ENCODE data around the gene GADD45B.
A peak's percentile ranks its signal among the peaks of the same experiment; 100 is the strongest.

DNA sequence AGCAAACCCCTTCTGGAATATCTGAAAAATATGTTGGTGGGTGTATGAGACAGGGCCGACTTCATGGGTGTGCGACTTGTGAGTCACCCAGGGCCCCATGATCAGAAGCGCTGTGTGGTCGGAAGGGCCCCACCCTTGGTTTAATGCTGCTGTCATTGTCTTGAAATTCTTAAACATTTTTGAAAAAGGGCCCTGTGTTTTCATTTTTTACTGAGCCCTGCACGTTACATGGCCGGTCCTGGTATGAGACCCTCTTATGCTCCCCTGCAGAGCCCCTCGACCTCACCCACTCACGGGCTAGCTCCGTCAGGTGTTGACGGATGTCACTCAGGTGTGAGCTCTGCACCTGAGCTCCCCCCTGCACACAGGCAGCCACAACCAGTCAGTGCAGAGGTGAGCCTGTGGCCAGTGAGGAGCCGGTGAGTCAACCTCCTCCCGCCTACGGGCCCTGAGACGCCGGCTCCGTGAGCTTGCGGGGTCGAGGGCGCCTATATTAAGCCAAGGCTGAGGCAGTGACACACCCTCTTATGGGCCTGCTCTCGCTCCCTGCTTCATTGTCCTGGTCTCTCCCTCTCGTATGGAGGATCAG is 27.7 kb downstream of the GADD45B start:
- TF ChIP-seq POLR2A (IDR thresholded peaks at IDR 0.05; ENCODE audit: borderline replicate concordance, extremely low read depth, insufficient read depth, insufficient read length) (no peak), EZH2 (IDR thresholded peaks at IDR 0.05) (no peak), POLR2AphosphoS5 (IDR thresholded peaks at IDR 0.05; ENCODE audit: low read depth, low read length) (peak; percentile 68; the same call in 1 of the 2 replicates), SIN3A (IDR thresholded peaks at IDR 0.05; ENCODE audit: low read depth) (peak; percentile 63)
- TF ChIP-seq, protein P1, sequence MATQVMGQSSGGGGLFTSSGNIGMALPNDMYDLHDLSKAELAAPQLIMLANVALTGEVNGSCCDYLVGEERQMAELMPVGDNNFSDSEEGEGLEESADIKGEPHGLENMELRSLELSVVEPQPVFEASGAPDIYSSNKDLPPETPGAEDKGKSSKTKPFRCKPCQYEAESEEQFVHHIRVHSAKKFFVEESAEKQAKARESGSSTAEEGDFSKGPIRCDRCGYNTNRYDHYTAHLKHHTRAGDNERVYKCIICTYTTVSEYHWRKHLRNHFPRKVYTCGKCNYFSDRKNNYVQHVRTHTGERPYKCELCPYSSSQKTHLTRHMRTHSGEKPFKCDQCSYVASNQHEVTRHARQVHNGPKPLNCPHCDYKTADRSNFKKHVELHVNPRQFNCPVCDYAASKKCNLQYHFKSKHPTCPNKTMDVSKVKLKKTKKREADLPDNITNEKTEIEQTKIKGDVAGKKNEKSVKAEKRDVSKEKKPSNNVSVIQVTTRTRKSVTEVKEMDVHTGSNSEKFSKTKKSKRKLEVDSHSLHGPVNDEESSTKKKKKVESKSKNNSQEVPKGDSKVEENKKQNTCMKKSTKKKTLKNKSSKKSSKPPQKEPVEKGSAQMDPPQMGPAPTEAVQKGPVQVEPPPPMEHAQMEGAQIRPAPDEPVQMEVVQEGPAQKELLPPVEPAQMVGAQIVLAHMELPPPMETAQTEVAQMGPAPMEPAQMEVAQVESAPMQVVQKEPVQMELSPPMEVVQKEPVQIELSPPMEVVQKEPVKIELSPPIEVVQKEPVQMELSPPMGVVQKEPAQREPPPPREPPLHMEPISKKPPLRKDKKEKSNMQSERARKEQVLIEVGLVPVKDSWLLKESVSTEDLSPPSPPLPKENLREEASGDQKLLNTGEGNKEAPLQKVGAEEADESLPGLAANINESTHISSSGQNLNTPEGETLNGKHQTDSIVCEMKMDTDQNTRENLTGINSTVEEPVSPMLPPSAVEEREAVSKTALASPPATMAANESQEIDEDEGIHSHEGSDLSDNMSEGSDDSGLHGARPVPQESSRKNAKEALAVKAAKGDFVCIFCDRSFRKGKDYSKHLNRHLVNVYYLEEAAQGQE (IDR thresholded peaks at IDR 0.05; ENCODE audit: low read depth): no peak
- TF ChIP-seq, protein P2, sequence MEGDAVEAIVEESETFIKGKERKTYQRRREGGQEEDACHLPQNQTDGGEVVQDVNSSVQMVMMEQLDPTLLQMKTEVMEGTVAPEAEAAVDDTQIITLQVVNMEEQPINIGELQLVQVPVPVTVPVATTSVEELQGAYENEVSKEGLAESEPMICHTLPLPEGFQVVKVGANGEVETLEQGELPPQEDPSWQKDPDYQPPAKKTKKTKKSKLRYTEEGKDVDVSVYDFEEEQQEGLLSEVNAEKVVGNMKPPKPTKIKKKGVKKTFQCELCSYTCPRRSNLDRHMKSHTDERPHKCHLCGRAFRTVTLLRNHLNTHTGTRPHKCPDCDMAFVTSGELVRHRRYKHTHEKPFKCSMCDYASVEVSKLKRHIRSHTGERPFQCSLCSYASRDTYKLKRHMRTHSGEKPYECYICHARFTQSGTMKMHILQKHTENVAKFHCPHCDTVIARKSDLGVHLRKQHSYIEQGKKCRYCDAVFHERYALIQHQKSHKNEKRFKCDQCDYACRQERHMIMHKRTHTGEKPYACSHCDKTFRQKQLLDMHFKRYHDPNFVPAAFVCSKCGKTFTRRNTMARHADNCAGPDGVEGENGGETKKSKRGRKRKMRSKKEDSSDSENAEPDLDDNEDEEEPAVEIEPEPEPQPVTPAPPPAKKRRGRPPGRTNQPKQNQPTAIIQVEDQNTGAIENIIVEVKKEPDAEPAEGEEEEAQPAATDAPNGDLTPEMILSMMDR (IDR thresholded peaks at IDR 0.05 in 2 of 3, conservative IDR thresholded peaks at IDR 0.05 in 1 of 3; ENCODE audit: borderline replicate concordance in 1 of 3, insufficient read depth in 1 of 3, low read depth in 2 of 3, low read length in 2 of 3): no peak
- TF ChIP-seq, protein P3, sequence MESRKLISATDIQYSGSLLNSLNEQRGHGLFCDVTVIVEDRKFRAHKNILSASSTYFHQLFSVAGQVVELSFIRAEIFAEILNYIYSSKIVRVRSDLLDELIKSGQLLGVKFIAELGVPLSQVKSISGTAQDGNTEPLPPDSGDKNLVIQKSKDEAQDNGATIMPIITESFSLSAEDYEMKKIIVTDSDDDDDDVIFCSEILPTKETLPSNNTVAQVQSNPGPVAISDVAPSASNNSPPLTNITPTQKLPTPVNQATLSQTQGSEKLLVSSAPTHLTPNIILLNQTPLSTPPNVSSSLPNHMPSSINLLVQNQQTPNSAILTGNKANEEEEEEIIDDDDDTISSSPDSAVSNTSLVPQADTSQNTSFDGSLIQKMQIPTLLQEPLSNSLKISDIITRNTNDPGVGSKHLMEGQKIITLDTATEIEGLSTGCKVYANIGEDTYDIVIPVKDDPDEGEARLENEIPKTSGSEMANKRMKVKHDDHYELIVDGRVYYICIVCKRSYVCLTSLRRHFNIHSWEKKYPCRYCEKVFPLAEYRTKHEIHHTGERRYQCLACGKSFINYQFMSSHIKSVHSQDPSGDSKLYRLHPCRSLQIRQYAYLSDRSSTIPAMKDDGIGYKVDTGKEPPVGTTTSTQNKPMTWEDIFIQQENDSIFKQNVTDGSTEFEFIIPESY (IDR thresholded peaks at IDR 0.05; ENCODE audit: extremely low read depth, insufficient replicate concordance, low read length): no peak
- TF ChIP-seq, protein P4, sequence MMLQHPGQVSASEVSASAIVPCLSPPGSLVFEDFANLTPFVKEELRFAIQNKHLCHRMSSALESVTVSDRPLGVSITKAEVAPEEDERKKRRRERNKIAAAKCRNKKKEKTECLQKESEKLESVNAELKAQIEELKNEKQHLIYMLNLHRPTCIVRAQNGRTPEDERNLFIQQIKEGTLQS (IDR thresholded peaks at IDR 0.05): no peak
- TF ChIP-seq, protein P5, sequence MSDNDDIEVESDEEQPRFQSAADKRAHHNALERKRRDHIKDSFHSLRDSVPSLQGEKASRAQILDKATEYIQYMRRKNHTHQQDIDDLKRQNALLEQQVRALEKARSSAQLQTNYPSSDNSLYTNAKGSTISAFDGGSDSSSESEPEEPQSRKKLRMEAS (IDR thresholded peaks at IDR 0.05): peak; percentile 76

Measured in HCT116 (cell line).